ENCODE data around the gene LRRC26. TPM values are rescaled to one million over a fixed set of nuclear protein-coding genes. Genes with fewer than 3 reads are reported as not detected.

The LRRC26 gene
- total RNA-seq, 1 donor: not detected

GRCh38 chr9:137201205-137201868 is 31.5 kb upstream of the LRRC26 start:
- Histone ChIP-seq H4K20me1 (ENCODE audit: insufficient read depth, low read length) (peaks cover 33% of the 10 kb centered on the region), H2AFZ (ENCODE audit: low read length) (peak overlapping the region; percentile 78), H3K4me1 (ENCODE audit: insufficient read depth, low read length) (peaks cover 39% of the 10 kb centered on the region), H3K36me3 (ENCODE audit: insufficient read depth, low read length) (no peaks in the 10 kb centered on the region), H3K4me2 (ENCODE audit: insufficient read depth, low read length) (peak overlapping the region; percentile 86), H3K27me3 (ENCODE audit: insufficient read depth, low read length) (no peaks in the 10 kb centered on the region), H3K9me3 (ENCODE audit: low read depth, low read length) (no peaks in the 10 kb centered on the region), H3K27ac (ENCODE audit: low read depth, low read length) (peak overlapping the region; percentile 28), H3K79me2 (ENCODE audit: insufficient read depth, low read length) (peaks cover 78% of the 10 kb centered on the region), H3K4me3 (ENCODE audit: insufficient read depth, low read length) (peak overlapping the region; percentile 87)
- no peak for TF ChIP-seq CTCF (IDR thresholded peaks at IDR 0.05; ENCODE audit: extremely low read depth, low read depth, low read length)
- no peak for DNase-seq (ENCODE audit: insufficient read length, low spot score, missing footprints)

- Histone ChIP-seq H3K4me3 (ENCODE audit: insufficient read depth, low read length) (peak within 1 kb of the TSS; percentile 87), H4K20me1 (ENCODE audit: insufficient read depth, low read length) (peaks cover 33% of the 10 kb centered on the region), H3K9me3 (ENCODE audit: low read depth, low read length) (no peaks in the 10 kb centered on the region), H3K36me3 (ENCODE audit: insufficient read depth, low read length) (no peaks in the 10 kb centered on the region), H3K4me2 (ENCODE audit: insufficient read depth, low read length) (peak within 1 kb of the TSS; percentile 86), H2AFZ (ENCODE audit: low read length) (peak within 1 kb of the TSS; percentile 78), H3K4me1 (ENCODE audit: insufficient read depth, low read length) (peaks cover 34% of the 10 kb centered on the region), H3K27ac (ENCODE audit: low read depth, low read length) (peak within 1 kb of the TSS; percentile 28), H3K27me3 (ENCODE audit: insufficient read depth, low read length) (no peaks in the 10 kb centered on the region), H3K79me2 (ENCODE audit: insufficient read depth, low read length) (peaks cover 76% of the 10 kb centered on the region)
- no peak for TF ChIP-seq CTCF (IDR thresholded peaks at IDR 0.05; ENCODE audit: extremely low read depth, low read depth, low read length)
- peak; percentile 100 for DNase-seq (ENCODE audit: insufficient read length, low spot score, missing footprints)
Measured at GRCh38 chr9:137200311-137201204, 30.7 kb upstream of the LRRC26 start, which contains the start of gene TPRN. Gene TPRN (minus strand): TSS chr9:137200741. CDS start chr9:137200711, 30 bp downstream.

GRCh38 chr9:137199411-137200121 is 29.7 kb upstream of the LRRC26 start:
- Histone ChIP-seq H3K79me2 (ENCODE audit: insufficient read depth, low read length) (peaks cover 78% of the 10 kb centered on the region), H2AFZ (ENCODE audit: low read length) (peak overlapping the region; percentile 22), H3K4me3 (ENCODE audit: insufficient read depth, low read length) (peak overlapping the region; percentile 70), H3K27ac (ENCODE audit: low read depth, low read length) (no peak overlapping the region), H4K20me1 (ENCODE audit: insufficient read depth, low read length) (peaks cover 28% of the 10 kb centered on the region), H3K36me3 (ENCODE audit: insufficient read depth, low read length) (no peaks in the 10 kb centered on the region), H3K27me3 (ENCODE audit: insufficient read depth, low read length) (no peaks in the 10 kb centered on the region), H3K9me3 (ENCODE audit: low read depth, low read length) (no peaks in the 10 kb centered on the region), H3K4me1 (ENCODE audit: insufficient read depth, low read length) (peaks cover 30% of the 10 kb centered on the region), H3K4me2 (ENCODE audit: insufficient read depth, low read length) (peak overlapping the region; percentile 76)
- no peak for TF ChIP-seq CTCF (IDR thresholded peaks at IDR 0.05; ENCODE audit: extremely low read depth, low read depth, low read length)
- DNase-seq (ENCODE audit: insufficient read length, low spot score, missing footprints): peak; percentile 95
